ENCODE data around the gene NAA15.

NAA15 gene

DNA sequence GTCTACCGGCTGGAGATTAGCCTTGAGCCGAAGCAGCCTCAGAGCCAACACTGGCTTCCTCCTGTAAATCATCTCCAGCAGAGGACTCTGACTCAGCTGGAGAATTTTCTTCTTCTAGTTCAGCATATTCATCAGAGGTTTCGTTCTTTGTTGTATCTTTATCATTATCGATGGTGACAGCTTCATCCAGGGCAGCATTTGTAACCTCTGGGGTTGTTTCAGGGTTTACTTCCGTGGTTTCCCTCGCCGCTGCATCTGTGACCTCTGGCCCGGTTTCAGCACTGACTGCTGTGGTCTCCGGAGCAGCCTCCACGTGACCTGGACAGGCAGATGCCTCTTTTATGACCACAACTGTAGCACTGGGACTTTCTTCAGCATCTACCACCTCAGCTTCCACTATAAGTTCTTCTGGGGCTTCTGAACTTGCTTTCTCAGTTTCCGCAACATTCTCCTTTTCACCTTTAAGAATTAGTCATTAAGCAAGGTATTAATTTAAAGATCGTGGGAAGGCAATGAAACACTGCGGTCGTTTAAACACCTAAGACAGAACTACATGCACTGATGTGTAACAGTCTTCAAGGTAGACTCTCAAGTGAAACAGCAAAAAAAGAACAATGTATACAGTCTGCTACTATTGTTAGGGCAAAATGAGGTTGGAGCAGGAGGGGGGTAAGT lies 34.6 kb upstream of the NAA15 start:
- DNase-seq (ENCODE audit: low spot score): no peak
- TF ChIP-seq, protein P1, sequence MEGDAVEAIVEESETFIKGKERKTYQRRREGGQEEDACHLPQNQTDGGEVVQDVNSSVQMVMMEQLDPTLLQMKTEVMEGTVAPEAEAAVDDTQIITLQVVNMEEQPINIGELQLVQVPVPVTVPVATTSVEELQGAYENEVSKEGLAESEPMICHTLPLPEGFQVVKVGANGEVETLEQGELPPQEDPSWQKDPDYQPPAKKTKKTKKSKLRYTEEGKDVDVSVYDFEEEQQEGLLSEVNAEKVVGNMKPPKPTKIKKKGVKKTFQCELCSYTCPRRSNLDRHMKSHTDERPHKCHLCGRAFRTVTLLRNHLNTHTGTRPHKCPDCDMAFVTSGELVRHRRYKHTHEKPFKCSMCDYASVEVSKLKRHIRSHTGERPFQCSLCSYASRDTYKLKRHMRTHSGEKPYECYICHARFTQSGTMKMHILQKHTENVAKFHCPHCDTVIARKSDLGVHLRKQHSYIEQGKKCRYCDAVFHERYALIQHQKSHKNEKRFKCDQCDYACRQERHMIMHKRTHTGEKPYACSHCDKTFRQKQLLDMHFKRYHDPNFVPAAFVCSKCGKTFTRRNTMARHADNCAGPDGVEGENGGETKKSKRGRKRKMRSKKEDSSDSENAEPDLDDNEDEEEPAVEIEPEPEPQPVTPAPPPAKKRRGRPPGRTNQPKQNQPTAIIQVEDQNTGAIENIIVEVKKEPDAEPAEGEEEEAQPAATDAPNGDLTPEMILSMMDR (conservative IDR thresholded peaks at IDR 0.05; ENCODE audit: low read depth): no peak
- no peak overlapping the region for H3K27ac ChIP-seq
- CTCF ChIA-PET: interaction anchor here (0.5 kb wide), 1 partner anchor 436 kb away, joined by 3 read pairs; no protein-coding TSS in a partner anchor
- POLR2A ChIA-PET (ENCODE audit: low non-redundant PET): no interaction called here

- H3K27ac ChIP-seq: no peak overlapping the region
- ChIA-PET CTCF (interaction anchor here (0.6 kb wide), 1 partner anchor 1498 kb away, joined by 6 read pairs; no protein-coding TSS in a partner anchor), POLR2A (ENCODE audit: low non-redundant PET) (no interaction called here)
- TF ChIP-seq, protein P1 (conservative IDR thresholded peaks at IDR 0.05; ENCODE audit: low read depth): no peak
- DNase-seq (ENCODE audit: low spot score): no peak
These were observed 34.0 kb upstream of the NAA15 start for GRCh38 chr4:139267301-139267700.

DNA sequence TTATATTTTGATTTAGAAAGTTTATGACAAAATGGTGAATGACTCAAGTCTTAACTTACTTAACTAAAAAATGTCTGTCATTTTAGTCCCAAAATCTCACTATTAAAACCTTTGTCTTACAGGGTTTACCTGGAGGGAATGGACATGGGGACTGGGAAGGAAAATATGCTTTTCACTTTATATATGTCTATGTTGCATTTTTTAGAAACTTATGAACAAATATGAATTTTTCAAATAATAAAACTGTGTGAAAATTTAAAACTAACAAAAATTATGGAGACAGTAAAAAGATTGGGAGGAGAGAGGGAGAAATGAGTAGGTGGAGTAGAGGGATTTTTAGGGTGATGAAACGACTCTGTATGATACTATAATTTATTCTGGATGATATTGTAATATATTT lies 27.5 kb upstream of the NAA15 start:
- TF ChIP-seq, protein P1 (conservative IDR thresholded peaks at IDR 0.05; ENCODE audit: low read depth): no peak
- ChIA-PET POLR2A (ENCODE audit: low non-redundant PET) (no interaction called here), CTCF (no interaction called here)
- no peak for DNase-seq (ENCODE audit: low spot score)
- H3K27ac ChIP-seq: no peak overlapping the region

GRCh38 chr4:139274790-139275189 lies 26.5 kb upstream of the NAA15 start:
- no peak overlapping the region for H3K27ac ChIP-seq
- CTCF ChIA-PET: no interaction called here
- TF ChIP-seq, protein P1 (conservative IDR thresholded peaks at IDR 0.05; ENCODE audit: low read depth): no peak
- DNase-seq (ENCODE audit: low spot score): no peak
- POLR2A ChIA-PET (ENCODE audit: low non-redundant PET): no interaction called here

DNA sequence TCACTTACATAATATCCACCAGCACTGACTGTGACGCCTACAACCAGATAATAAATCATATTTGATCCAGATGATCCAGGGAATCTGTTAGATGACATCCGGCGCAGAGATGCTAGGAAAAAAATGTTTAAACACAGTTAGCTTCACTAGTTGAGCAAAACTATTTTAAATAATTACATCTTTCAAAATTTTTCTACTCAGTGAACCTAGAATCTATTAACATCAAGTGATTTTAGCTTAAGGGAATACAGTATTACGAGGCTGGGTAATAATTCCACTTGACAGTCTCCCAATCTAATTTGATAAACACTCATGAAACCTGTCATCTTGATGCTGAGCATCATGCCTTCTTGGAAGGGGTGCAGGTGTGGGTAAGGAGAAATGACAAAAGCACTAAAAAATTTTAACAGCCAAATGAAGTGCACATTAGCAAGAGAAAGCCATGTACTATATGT lies 26.0 kb upstream of the NAA15 start:
- ChIA-PET POLR2A (ENCODE audit: low non-redundant PET) (no interaction called here), CTCF (no interaction called here)
- no peak for DNase-seq (ENCODE audit: low spot score)
- H3K27ac ChIP-seq: no peak overlapping the region
- TF ChIP-seq, protein P1 (conservative IDR thresholded peaks at IDR 0.05; ENCODE audit: low read depth): no peak

DNA sequence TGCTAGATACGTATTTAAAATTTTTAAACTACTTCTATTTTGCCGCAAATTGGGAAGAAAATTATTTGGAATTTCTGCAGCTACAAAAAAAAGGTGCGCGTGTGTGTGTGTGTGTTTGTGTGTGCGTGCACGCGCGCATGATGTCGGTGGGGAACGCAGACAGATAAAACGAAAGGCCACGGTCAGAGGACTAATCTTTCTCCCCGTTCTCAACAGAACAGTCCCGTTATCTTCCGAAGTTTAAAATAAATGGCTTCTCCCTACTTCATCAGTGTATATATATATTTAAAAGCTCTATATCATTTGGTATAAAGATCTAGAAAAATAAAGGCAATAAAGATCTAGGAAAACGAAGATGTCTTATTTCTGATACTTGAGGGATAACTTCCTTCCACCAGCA lies 22.8 kb upstream of the NAA15 start:
- CTCF ChIA-PET: no interaction called here
- TF ChIP-seq, protein P1 (conservative IDR thresholded peaks at IDR 0.05; ENCODE audit: low read depth): no peak
- no peak for DNase-seq (ENCODE audit: low spot score)
- POLR2A ChIA-PET (ENCODE audit: low non-redundant PET): no interaction called here
- H3K27ac ChIP-seq: no peak overlapping the region
